ENCODE measurements around the gene AGBL5. TPM values are rescaled to one million over a fixed set of nuclear protein-coding genes. Genes with fewer than 3 reads are reported as not detected.

Gene AGBL5
- total and polyA plus RNA-seq, 9 of the 15 experiments (the other 6 are each of a cell fraction or from before 2014, with no cell fraction given): 3.3 to 52.7 (median 26.2) TPM

GRCh38 chr2:27019931-27020855 lies 31.3 kb upstream of the AGBL5 start (continued):
- TF ChIP-seq TFE3 (CRISPR knock-in tag; IDR thresholded peaks at IDR 0.05) (peak; percentile 91), ZNF347 (CRISPR knock-in tag; IDR thresholded peaks at IDR 0.05; ENCODE audit: low read depth) (no peak), NONO (IDR thresholded peaks at IDR 0.05; ENCODE audit: low read depth in 2 of 2, low read length in 1 of 2) (no peak), ZNF41 (CRISPR knock-in tag; conservative IDR thresholded peaks at IDR 0.05) (no peak; the same call in 1 of the 2 replicates), RBM34 (IDR thresholded peaks at IDR 0.05; ENCODE audit: borderline replicate concordance, insufficient read depth, low read length) (no peak), SNIP1 (IDR thresholded peaks at IDR 0.05; ENCODE audit: low read depth) (no peak), NCOA2 (IDR thresholded peaks at IDR 0.05; ENCODE audit: partially characterized antibody in 2 of 2) (peak in 1 of 2 experiments; percentile 46), SREBF1 (IDR thresholded peaks at IDR 0.05; ENCODE audit: borderline replicate concordance, low read depth, low read length) (no peak), TCF7 (IDR thresholded peaks at IDR 0.05; ENCODE audit: borderline replicate concordance) (no peak), U2AF1 (optimal IDR thresholded peaks at IDR 0.05; ENCODE audit: low read depth, low read length) (no peak), NUFIP1 (IDR thresholded peaks at IDR 0.05; ENCODE audit: partially characterized antibody) (no peak), ZNF239 (CRISPR knock-in tag; IDR thresholded peaks at IDR 0.05) (no peak; the same call in 1 of the 2 replicates), RAD51 (IDR thresholded peaks at IDR 0.05; ENCODE audit: borderline replicate concordance, low read depth) (0 out of 2 replicates have a peak, but pooled peaks have one; percentile 24), FOS (IDR thresholded peaks at IDR 0.05; ENCODE audit: extremely low read depth, insufficient read length) (no peak), ZNF639 (CRISPR knock-in tag; conservative IDR thresholded peaks at IDR 0.05 in 1 of 2, IDR thresholded peaks at IDR 0.05 in 1 of 2) (peak in 1 of 2 experiments; percentile 46; a peak in 1 of 4 replicates), MAX (CRISPR knock-in tag; IDR thresholded peaks at IDR 0.05) (no peak)
- TF ChIP-seq, protein P1, sequence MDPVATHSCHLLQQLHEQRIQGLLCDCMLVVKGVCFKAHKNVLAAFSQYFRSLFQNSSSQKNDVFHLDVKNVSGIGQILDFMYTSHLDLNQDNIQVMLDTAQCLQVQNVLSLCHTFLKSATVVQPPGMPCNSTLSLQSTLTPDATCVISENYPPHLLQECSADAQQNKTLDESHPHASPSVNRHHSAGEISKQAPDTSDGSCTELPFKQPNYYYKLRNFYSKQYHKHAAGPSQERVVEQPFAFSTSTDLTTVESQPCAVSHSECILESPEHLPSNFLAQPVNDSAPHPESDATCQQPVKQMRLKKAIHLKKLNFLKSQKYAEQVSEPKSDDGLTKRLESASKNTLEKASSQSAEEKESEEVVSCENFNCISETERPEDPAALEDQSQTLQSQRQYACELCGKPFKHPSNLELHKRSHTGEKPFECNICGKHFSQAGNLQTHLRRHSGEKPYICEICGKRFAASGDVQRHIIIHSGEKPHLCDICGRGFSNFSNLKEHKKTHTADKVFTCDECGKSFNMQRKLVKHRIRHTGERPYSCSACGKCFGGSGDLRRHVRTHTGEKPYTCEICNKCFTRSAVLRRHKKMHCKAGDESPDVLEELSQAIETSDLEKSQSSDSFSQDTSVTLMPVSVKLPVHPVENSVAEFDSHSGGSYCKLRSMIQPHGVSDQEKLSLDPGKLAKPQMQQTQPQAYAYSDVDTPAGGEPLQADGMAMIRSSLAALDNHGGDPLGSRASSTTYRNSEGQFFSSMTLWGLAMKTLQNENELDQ (CRISPR knock-in tag; IDR thresholded peaks at IDR 0.05; ENCODE audit: borderline replicate concordance): no peak
- TF ChIP-seq, protein P2, sequence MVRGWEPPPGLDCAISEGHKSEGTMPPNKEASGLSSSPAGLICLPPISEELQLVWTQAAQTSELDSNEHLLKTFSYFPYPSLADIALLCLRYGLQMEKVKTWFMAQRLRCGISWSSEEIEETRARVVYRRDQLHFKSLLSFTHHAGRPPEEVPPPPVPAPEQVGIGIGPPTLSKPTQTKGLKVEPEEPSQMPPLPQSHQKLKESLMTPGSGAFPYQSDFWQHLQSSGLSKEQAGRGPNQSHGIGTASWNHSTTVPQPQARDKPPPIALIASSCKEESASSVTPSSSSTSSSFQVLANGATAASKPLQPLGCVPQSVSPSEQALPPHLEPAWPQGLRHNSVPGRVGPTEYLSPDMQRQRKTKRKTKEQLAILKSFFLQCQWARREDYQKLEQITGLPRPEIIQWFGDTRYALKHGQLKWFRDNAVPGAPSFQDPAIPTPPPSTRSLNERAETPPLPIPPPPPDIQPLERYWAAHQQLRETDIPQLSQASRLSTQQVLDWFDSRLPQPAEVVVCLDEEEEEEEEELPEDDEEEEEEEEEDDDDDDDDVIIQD (CRISPR knock-in tag; IDR thresholded peaks at IDR 0.05): no peak
